ENCODE data around the gene DGAT2.
A peak's percentile ranks its signal among the peaks of the same experiment; 100 is the strongest.

The DGAT2 gene, protein sequence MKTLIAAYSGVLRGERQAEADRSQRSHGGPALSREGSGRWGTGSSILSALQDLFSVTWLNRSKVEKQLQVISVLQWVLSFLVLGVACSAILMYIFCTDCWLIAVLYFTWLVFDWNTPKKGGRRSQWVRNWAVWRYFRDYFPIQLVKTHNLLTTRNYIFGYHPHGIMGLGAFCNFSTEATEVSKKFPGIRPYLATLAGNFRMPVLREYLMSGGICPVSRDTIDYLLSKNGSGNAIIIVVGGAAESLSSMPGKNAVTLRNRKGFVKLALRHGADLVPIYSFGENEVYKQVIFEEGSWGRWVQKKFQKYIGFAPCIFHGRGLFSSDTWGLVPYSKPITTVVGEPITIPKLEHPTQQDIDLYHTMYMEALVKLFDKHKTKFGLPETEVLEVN

DNA sequence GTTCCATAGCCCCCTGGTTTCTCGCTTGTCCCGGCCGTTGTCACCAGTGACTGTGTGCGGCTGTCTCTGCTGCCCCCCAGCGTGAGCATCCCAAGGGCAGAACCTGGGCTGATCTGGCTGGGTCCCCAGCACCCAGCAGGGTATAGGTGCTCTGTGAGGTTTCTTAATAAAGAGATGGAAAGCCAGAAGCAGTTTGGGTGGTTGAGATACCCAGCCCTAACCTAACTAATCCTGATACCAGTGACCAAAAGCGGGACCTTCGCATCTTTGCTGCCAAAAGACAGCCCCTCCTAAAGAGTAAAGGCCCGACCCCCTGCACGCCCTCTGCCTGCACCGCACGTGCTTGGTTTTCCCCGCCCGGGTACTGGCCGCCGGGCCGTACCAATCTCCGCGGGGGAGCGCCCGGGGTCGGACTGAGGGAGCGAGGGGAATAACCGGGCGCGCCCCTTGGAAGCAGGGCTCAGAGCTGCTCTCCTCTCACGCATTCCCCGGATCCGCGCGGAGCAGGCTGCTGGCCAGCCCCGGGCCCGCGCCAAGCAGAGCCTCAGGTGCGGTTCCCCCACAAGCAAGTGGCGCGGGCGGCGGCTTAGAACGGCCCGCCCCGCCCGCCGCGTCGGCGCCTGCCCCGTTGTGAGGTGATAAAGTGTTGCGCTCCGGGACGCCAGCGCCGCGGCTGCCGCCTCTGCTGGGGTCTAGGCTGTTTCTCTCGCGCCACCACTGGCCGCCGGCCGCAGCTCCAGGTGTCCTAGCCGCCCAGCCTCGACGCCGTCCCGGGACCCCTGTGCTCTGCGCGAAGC is at the start of gene DGAT2:
TSS of gene DGAT2 (plus strand) at position 667 of the 797 bp plus-strand sequence. CDS start 214 bp downstream, outside the sequence.
- H3K27ac ChIP-seq (ENCODE audit: extremely low read depth, low read depth, low read length) = peak within 1 kb of the TSS; percentile 48; the same call in 1 of the 2 replicates
- peak within 1 kb of the TSS; percentile 42 for H3K4me3 ChIP-seq (ENCODE audit: low read depth, low read length)
- ChIA-PET CTCF (no interaction called here), POLR2A (no interaction called here)
- H3K9me3 ChIP-seq (ENCODE audit: control insufficient read depth, insufficient read depth, low read depth, low read length) = no peaks in the 10 kb centered on the region
- H3K4me1 ChIP-seq (ENCODE audit: control insufficient read depth, insufficient read depth, low read length) = no peaks in the 10 kb centered on the region
- H3K36me3 ChIP-seq (ENCODE audit: control insufficient read depth in 2 of 2, insufficient read depth in 1 of 2, low read length in 2 of 2) = no peaks in the 10 kb centered on the region
- TF ChIP-seq ZNF423 (tag by site-specific recombination; IDR thresholded peaks at IDR 0.05) (0 out of 2 replicates have a peak, but pooled peaks have one; percentile 71), GFI1B (tag by site-specific recombination; IDR thresholded peaks at IDR 0.05) (no peak), ZNF660 (tag by site-specific recombination; IDR thresholded peaks at IDR 0.05) (0 out of 2 replicates have a peak, but pooled peaks have one; percentile 36), ZNF324 (tag by site-specific recombination; IDR thresholded peaks at IDR 0.05) (0 out of 2 replicates have a peak, but pooled peaks have one; percentile 69), ZNF140 (tag by site-specific recombination; IDR thresholded peaks at IDR 0.05) (no peak), OVOL3 (tag by site-specific recombination; IDR thresholded peaks at IDR 0.05) (no peak), ZNF791 (tag by site-specific recombination; IDR thresholded peaks at IDR 0.05) (no peak), ZSCAN18 (tag by site-specific recombination; IDR thresholded peaks at IDR 0.05) (peak; percentile 73; the same call in 1 of the 2 replicates), ZNF449 (tag by site-specific recombination; IDR thresholded peaks at IDR 0.05) (peak; percentile 42; the same call in 1 of the 2 replicates), ZNF629 (tag by site-specific recombination; IDR thresholded peaks at IDR 0.05) (peak; percentile 69; the same call in 1 of the 2 replicates), GLIS1 (tag by site-specific recombination; IDR thresholded peaks at IDR 0.05) (peak; percentile 71), KLF10 (tag by site-specific recombination; IDR thresholded peaks at IDR 0.05) (peak; percentile 74), CTCF (tag by site-specific recombination; IDR thresholded peaks at IDR 0.05) (peak; percentile 31; the same call in 1 of the 2 replicates), ZNF768 (tag by site-specific recombination; IDR thresholded peaks at IDR 0.05) (0 out of 2 replicates have a peak, but pooled peaks have one; percentile 6), SP2 (tag by site-specific recombination; IDR thresholded peaks at IDR 0.05) (peak; percentile 58), ZBTB20 (tag by site-specific recombination; IDR thresholded peaks at IDR 0.05) (peak; percentile 72; the same call in 1 of the 2 replicates), KLF17 (tag by site-specific recombination; IDR thresholded peaks at IDR 0.05) (peak; percentile 90)
- TF ChIP-seq, protein P1, sequence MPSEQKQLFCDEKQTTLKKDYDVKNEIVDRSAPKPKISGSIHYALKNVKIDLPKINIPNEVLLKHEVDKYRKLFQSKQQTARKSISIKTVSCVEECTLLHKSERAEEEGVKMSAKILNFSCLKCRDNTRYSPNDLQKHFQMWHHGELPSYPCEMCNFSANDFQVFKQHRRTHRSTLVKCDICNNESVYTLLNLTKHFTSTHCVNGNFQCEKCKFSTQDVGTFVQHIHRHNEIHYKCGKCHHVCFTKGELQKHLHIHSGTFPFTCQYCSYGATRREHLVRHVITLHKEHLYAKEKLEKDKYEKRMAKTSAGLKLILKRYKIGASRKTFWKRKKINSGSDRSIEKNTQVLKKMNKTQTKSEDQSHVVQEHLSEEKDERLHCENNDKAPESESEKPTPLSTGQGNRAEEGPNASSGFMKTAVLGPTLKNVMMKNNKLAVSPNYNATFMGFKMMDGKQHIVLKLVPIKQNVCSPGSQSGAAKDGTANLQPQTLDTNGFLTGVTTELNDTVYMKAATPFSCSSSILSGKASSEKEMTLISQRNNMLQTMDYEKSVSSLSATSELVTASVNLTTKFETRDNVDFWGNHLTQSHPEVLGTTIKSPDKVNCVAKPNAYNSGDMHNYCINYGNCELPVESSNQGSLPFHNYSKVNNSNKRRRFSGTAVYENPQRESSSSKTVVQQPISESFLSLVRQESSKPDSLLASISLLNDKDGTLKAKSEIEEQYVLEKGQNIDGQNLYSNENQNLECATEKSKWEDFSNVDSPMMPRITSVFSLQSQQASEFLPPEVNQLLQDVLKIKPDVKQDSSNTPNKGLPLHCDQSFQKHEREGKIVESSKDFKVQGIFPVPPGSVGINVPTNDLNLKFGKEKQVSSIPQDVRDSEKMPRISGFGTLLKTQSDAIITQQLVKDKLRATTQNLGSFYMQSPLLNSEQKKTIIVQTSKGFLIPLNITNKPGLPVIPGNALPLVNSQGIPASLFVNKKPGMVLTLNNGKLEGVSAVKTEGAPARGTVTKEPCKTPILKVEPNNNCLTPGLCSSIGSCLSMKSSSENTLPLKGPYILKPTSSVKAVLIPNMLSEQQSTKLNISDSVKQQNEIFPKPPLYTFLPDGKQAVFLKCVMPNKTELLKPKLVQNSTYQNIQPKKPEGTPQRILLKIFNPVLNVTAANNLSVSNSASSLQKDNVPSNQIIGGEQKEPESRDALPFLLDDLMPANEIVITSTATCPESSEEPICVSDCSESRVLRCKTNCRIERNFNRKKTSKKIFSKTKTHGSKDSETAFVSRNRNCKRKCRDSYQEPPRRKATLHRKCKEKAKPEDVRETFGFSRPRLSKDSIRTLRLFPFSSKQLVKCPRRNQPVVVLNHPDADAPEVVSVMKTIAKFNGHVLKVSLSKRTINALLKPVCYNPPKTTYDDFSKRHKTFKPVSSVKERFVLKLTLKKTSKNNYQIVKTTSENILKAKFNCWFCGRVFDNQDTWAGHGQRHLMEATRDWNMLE (tag by site-specific recombination; conservative IDR thresholded peaks at IDR 0.05; ENCODE audit: low read depth) = no peak; the same call in 1 of the 2 replicates
- TF ChIP-seq, protein P2, sequence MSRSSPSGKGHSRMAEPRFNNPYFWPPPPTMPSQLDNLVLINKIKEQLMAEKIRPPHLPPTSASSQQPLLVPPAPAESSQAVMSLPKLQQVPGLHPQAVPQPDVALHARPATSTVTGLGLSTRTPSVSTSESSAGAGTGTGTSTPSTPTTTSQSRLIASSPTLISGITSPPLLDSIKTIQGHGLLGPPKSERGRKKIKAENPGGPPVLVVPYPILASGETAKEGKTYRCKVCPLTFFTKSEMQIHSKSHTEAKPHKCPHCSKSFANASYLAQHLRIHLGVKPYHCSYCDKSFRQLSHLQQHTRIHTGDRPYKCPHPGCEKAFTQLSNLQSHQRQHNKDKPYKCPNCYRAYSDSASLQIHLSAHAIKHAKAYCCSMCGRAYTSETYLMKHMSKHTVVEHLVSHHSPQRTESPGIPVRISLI (tag by site-specific recombination; IDR thresholded peaks at IDR 0.05) = no peak
- TF ChIP-seq, protein P3, sequence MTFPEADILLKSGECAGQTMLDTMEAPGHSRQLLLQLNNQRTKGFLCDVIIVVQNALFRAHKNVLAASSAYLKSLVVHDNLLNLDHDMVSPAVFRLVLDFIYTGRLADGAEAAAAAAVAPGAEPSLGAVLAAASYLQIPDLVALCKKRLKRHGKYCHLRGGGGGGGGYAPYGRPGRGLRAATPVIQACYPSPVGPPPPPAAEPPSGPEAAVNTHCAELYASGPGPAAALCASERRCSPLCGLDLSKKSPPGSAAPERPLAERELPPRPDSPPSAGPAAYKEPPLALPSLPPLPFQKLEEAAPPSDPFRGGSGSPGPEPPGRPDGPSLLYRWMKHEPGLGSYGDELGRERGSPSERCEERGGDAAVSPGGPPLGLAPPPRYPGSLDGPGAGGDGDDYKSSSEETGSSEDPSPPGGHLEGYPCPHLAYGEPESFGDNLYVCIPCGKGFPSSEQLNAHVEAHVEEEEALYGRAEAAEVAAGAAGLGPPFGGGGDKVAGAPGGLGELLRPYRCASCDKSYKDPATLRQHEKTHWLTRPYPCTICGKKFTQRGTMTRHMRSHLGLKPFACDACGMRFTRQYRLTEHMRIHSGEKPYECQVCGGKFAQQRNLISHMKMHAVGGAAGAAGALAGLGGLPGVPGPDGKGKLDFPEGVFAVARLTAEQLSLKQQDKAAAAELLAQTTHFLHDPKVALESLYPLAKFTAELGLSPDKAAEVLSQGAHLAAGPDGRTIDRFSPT (tag by site-specific recombination; IDR thresholded peaks at IDR 0.05) = peak; percentile 41; the same call in 1 of the 2 replicates

Measured in HEK293 (cell line).